GM12878 (cell line): ENCODE data around the gene CELF3. TPM values are rescaled to one million over a fixed set of nuclear protein-coding genes. Genes with fewer than 3 reads are reported as not detected.

ENCODE experiments used
- CBX3 ChIP-seq: fragments of 200-600 bp; sonication (generic); IDR thresholded peaks from 2 replicates; pipeline ENCODE4 v1.6.1; 2016; ENCODE audit warnings: low read depth, borderline replicate concordance
- CREM ChIP-seq: IDR thresholded peaks from 2 replicates; pipeline ENCODE4 v1.6.1; 2014; ENCODE audit warnings: antibody characterized with exemption, low read depth
- DPF2 ChIP-seq: fragments of 450-650 bp; IDR thresholded peaks from 2 replicates; pipeline ENCODE4 v1.6.1; 2017; ENCODE audit warnings: mild to moderate bottlenecking
- FOXM1 ChIP-seq: IDR thresholded peaks from 2 replicates; pipeline ENCODE4 v1.6.1; 2012; ENCODE audit warnings: low read depth, mild to moderate bottlenecking, inconsistent platforms, low read length, moderate library complexity
- HDAC6 ChIP-seq: fragments of 200-600 bp; sonication (generic); IDR thresholded peaks from one replicate; pipeline ENCODE4 v1.8.0; 2017; ENCODE audit warnings: antibody characterized with exemption; ENCODE audit not compliant: unreplicated experiment
- IKZF1 ChIP-seq: fragments of 450-650 bp; conservative IDR thresholded peaks from 2 replicates; pipeline ENCODE4 v1.6.1; 2017; ENCODE audit warnings: antibody characterized with exemption, mild to moderate bottlenecking
- MEF2A ChIP-seq: IDR thresholded peaks from 2 replicates; pipeline ENCODE4 v1.6.1; 2011; ENCODE audit warnings: low read depth, mild to moderate bottlenecking, low read length, moderate library complexity; ENCODE audit not compliant: insufficient read depth
- MEF2B ChIP-seq: fragments of 450-650 bp; IDR thresholded peaks from 2 replicates; pipeline ENCODE4 v1.6.1; 2018; ENCODE audit warnings: mild to moderate bottlenecking, moderate library complexity; ENCODE audit not compliant: partially characterized antibody, poor library complexity, severe bottlenecking
- NFIC ChIP-seq: IDR thresholded peaks from 2 replicates; pipeline ENCODE4 v1.6.1; 2012; ENCODE audit warnings: low read depth, mild to moderate bottlenecking, inconsistent platforms, low read length, moderate library complexity
- POLR2A ChIP-seq: IDR thresholded peaks from 2 replicates; pipeline ENCODE4 v1.6.1; 2011; ENCODE audit warnings: low read depth, mild to moderate bottlenecking, low read length
- RCOR1 ChIP-seq: conservative IDR thresholded peaks from 2 replicates; pipeline ENCODE4 v1.6.1; 2012; ENCODE audit warnings: low read depth, low read length, improper control_type of control experiment
- ZBED1 ChIP-seq: IDR thresholded peaks from 2 replicates; pipeline ENCODE4 v1.6.1; 2016; ENCODE audit warnings: borderline replicate concordance
- ZNF207 ChIP-seq: fragments of 450-650 bp; IDR thresholded peaks from 2 replicates; pipeline ENCODE4 v1.6.1; 2014; ENCODE audit warnings: antibody characterized with exemption, mild to moderate bottlenecking, borderline replicate concordance
- polyA plus RNA-seq, 11 experiments: library from polyadenylated mRNA; depleted of rRNA in 4 of 11; unstranded in 6 of 11; stranded (reverse) in 5 of 11; fragments of >200 nt; fragmentation: Nextera tagmentation in 4 of 11; fragmentation: Illumina TruSeq in 1 of 11; extraction: Ambion mirVana in 4 of 11; extraction: Trizol in 1 of 11; gene quantifications; 1 replicate in 1 of 11; 2 replicates in 10 of 11; pipeline versions ENCODE4 v1.2.1 to v1.2.3, GENCODE V29; 2011 to 2016; ENCODE audit warnings: inconsistent platforms in 2 of 11, missing spikeins in 2 of 11, low read depth in 1 of 11
- total RNA-seq, 4 experiments: library from RNA; depleted of rRNA in 3 of 4; stranded (reverse); fragments of >200 nt in 3 of 4; fragmentation: Illumina TruSeq in 1 of 4; extraction: Trizol in 1 of 4; gene quantifications; 2 replicates each; pipeline versions ENCODE4 v1.2.1 to v1.2.3, GENCODE V29; 2013 to 2021
- TF ChIP-seq, protein P1 (sequence below): fragments of 450-650 bp; IDR thresholded peaks from 2 replicates; pipeline ENCODE4 v1.6.1; 2017; ENCODE audit warnings: borderline replicate concordance
- TF ChIP-seq, protein P2 (sequence below): IDR thresholded peaks from 2 replicates; pipeline ENCODE4 v1.6.1; 2011; ENCODE audit warnings: low read depth, low read length, improper control_type of control experiment, borderline replicate concordance
- TF ChIP-seq, protein P3 (sequence below): IDR thresholded peaks from 2 replicates; pipeline ENCODE4 v1.6.1; 2012; ENCODE audit warnings: low read depth, low read length, improper control_type of control experiment
- TF ChIP-seq, protein P4 (sequence below): fragments of 150-350 bp; IDR thresholded peaks from 2 replicates; pipeline ENCODE4 v1.6.1; 2016; ENCODE audit warnings: low read depth, low read length
- TF ChIP-seq, protein P5 (sequence below): IDR thresholded peaks from 2 replicates; pipeline ENCODE4 v1.6.1; 2012; ENCODE audit warnings: mild to moderate bottlenecking, low read depth, low read length

Gene CELF3
- total and polyA plus RNA-seq, 10 of the 15 experiments (the other 5 are each of a cell fraction or from before 2014, with no cell fraction given): 0.09 TPM; not detected in 9

DNA sequence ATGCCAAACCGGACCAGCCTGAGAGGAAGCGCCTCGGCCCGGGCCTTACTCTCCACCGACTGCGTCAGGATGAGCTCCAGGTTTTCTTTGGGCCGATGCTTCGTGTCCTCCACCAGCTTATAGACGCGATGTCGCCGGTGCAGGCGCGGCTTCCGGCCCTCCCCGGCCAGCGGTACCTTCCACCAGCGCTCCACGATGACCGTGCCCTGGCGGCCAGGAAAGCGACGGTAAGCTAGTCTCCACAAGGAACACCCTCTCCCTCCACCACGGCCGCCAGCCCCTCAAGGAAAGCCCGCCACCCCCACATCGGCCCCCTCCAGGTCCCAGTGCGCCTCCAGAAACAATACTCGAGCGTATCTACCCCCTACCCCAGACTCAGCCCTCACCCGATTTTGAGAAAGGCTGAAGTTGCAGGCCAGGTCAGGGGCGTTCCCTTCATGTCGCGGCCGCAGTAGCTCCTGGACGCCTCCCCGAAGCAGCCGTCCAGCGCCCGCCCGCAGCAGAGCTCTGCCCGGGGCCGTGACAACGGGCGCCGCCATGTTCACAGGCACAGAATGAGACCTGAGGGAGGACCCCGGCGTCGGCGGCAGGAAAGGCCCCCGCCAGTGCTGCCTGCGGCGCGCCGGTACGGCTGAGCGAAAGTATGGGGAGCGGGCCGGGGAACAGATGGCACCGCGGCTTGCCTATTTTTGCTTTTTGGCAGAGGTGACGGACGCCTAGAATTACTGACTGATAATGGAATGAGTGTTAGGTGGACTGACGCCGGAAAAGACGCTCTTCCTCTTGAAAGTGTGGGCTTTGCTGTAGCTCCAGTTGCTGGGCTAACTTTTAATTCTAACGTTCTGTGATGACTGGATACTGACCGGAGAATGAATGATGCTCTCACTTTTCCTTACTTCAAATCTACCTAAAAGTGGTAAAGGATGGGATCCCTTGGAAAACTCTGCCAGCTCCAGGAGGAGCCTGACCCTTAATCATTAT is 46.6 kb upstream of the CELF3 start, which contains the start of gene MRPL9 (continued):
- TF ChIP-seq MEF2B (peak; percentile 12), CBX3 (no peak), FOXM1 (no peak), DPF2 (0 out of 2 replicates have a peak, but pooled peaks have one; percentile 51), CREM (peak; percentile 91), ZNF207 (peak; percentile 85), RCOR1 (0 out of 2 replicates have a peak, but pooled peaks have one; percentile 58), POLR2A (peak; percentile 90), NFIC (peak; percentile 32; the same call in 1 of the 2 replicates), MEF2A (no peak), ZBED1 (no peak), HDAC6 (peak; percentile 91), IKZF1 (peak; percentile 93)
- TF ChIP-seq, protein P1, sequence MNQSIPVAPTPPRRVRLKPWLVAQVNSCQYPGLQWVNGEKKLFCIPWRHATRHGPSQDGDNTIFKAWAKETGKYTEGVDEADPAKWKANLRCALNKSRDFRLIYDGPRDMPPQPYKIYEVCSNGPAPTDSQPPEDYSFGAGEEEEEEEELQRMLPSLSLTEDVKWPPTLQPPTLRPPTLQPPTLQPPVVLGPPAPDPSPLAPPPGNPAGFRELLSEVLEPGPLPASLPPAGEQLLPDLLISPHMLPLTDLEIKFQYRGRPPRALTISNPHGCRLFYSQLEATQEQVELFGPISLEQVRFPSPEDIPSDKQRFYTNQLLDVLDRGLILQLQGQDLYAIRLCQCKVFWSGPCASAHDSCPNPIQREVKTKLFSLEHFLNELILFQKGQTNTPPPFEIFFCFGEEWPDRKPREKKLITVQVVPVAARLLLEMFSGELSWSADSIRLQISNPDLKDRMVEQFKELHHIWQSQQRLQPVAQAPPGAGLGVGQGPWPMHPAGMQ: peak; percentile 96
- TF ChIP-seq, protein P2, sequence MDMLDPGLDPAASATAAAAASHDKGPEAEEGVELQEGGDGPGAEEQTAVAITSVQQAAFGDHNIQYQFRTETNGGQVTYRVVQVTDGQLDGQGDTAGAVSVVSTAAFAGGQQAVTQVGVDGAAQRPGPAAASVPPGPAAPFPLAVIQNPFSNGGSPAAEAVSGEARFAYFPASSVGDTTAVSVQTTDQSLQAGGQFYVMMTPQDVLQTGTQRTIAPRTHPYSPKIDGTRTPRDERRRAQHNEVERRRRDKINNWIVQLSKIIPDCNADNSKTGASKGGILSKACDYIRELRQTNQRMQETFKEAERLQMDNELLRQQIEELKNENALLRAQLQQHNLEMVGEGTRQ: no peak
- TF ChIP-seq, protein P3, sequence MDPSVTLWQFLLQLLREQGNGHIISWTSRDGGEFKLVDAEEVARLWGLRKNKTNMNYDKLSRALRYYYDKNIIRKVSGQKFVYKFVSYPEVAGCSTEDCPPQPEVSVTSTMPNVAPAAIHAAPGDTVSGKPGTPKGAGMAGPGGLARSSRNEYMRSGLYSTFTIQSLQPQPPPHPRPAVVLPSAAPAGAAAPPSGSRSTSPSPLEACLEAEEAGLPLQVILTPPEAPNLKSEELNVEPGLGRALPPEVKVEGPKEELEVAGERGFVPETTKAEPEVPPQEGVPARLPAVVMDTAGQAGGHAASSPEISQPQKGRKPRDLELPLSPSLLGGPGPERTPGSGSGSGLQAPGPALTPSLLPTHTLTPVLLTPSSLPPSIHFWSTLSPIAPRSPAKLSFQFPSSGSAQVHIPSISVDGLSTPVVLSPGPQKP: 0 out of 2 replicates have a peak, but pooled peaks have one; percentile 27
- TF ChIP-seq, protein P4, sequence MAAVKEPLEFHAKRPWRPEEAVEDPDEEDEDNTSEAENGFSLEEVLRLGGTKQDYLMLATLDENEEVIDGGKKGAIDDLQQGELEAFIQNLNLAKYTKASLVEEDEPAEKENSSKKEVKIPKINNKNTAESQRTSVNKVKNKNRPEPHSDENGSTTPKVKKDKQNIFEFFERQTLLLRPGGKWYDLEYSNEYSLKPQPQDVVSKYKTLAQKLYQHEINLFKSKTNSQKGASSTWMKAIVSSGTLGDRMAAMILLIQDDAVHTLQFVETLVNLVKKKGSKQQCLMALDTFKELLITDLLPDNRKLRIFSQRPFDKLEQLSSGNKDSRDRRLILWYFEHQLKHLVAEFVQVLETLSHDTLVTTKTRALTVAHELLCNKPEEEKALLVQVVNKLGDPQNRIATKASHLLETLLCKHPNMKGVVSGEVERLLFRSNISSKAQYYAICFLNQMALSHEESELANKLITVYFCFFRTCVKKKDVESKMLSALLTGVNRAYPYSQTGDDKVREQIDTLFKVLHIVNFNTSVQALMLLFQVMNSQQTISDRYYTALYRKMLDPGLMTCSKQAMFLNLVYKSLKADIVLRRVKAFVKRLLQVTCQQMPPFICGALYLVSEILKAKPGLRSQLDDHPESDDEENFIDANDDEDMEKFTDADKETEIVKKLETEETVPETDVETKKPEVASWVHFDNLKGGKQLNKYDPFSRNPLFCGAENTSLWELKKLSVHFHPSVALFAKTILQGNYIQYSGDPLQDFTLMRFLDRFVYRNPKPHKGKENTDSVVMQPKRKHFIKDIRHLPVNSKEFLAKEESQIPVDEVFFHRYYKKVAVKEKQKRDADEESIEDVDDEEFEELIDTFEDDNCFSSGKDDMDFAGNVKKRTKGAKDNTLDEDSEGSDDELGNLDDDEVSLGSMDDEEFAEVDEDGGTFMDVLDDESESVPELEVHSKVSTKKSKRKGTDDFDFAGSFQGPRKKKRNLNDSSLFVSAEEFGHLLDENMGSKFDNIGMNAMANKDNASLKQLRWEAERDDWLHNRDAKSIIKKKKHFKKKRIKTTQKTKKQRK: no peak
- TF ChIP-seq, protein P5, sequence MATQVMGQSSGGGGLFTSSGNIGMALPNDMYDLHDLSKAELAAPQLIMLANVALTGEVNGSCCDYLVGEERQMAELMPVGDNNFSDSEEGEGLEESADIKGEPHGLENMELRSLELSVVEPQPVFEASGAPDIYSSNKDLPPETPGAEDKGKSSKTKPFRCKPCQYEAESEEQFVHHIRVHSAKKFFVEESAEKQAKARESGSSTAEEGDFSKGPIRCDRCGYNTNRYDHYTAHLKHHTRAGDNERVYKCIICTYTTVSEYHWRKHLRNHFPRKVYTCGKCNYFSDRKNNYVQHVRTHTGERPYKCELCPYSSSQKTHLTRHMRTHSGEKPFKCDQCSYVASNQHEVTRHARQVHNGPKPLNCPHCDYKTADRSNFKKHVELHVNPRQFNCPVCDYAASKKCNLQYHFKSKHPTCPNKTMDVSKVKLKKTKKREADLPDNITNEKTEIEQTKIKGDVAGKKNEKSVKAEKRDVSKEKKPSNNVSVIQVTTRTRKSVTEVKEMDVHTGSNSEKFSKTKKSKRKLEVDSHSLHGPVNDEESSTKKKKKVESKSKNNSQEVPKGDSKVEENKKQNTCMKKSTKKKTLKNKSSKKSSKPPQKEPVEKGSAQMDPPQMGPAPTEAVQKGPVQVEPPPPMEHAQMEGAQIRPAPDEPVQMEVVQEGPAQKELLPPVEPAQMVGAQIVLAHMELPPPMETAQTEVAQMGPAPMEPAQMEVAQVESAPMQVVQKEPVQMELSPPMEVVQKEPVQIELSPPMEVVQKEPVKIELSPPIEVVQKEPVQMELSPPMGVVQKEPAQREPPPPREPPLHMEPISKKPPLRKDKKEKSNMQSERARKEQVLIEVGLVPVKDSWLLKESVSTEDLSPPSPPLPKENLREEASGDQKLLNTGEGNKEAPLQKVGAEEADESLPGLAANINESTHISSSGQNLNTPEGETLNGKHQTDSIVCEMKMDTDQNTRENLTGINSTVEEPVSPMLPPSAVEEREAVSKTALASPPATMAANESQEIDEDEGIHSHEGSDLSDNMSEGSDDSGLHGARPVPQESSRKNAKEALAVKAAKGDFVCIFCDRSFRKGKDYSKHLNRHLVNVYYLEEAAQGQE: 0 out of 2 replicates have a peak, but pooled peaks have one; percentile 24
